ENCODE data around the gene C17orf114.

C17orf114 gene

DNA sequence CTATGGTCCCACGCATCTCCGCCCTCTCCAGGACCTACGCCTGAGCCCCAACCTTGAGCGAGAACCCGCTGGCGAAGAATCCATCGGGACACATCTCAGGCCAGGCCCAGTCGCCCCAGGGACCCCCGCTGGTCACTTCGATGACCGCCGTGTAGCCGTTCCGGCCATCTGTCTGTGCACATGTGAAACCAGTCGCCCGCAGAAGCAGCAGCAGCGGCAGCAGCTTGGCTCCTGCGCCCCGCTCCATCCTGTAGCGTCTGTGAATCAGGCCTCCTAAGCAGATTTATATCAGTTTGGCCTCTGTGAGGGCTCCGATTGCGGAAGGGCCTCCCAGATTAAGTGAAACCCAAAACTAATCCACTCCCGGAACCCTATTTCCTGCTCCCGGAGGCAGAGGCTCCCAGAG, 16.0 kb downstream of the C17orf114 start, which contains the start of gene VMO1:
Gene VMO1 (minus strand): TSS at position 259 of the 406 bp plus-strand sequence. CDS start 12 bp downstream, at position 247.
- DNase-seq = no peak

DNA sequence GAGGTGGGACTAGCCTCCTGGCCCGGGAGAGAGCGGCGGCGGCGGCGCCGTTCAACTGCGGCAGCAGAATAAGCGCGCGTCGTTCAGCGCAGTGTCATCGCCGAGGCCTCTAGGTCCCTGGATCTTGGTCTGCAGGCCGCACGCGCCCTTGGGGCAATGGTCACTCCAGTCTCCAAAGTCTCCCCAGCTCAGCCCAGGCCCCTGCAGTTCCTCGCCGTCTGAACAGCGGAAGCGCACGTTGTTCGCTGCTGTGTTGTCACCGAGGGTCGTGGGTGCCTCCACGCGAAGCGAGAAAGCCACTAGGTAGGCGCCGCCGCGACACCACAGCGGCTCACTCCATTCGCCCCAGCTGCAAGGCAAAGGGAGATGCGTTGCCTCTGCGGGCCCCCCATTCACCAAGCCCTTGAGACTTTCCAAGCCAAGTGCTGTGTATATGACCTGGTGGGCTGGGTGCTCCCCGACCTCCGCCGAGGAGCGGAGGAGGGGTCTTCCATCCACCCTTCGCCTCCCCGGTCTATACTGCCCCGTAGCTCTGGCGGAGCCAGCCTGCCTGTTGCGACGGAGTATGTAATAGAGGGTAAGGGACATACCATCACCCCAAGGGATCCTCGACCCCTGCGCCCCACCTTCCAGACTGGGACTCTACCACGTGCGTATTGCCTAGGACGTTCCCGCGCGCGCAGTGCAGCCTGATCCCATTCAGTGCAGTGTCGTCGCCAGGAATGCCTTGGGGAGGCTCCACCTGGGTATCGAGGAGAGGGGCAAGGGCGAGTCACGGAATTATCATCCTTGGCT, 16.6 kb downstream of the C17orf114 start:
- DNase-seq = no peak

DNA sequence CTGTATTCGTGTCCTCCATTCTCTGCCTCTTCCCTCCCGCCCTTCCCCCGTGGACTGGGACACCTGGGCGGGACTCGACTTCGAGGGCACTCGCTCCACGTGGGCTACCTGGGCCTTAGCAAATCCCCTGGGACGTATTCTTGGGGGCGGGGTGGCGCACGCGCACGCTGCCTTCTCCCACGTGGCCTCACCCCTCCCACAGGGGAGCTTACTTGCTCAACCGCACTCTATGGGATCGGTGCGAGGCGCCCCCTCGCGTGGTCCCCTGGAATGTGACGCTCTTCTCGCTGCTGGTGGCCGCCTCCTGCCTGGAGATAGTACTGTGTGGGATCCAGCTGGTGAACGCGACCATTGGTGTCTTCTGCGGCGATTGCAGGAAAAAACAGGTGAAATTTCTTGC, 19.5 kb downstream of the C17orf114 start:
- DNase-seq = no peak

GRCh38 chr17:4780325-4780955, 21.7 kb downstream of the C17orf114 start:
- no peak for DNase-seq

- DNase-seq = peak; percentile 44
Observed at GRCh38 chr17:4777969-4778760, 24.0 kb downstream of the C17orf114 start.

DNA sequence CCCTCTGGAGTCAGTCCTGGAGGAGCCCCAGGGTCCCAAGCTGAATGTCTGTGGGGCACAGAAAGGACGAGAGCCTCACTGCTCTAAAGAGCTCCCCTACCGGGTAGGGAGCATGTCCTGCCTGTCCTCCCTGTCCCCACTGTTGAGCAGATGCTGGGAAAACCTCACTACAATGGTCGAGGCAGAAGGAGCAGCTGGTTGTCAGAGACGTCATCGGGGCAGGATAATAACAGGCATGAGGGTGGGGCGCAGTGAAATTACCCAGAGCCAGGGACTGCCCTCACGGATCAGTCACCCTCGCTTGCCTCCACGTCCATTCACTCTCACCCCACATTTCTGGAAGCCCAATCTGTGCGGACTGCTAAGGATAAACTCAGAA, 29.9 kb downstream of the C17orf114 start:
- no peak for DNase-seq

DNA sequence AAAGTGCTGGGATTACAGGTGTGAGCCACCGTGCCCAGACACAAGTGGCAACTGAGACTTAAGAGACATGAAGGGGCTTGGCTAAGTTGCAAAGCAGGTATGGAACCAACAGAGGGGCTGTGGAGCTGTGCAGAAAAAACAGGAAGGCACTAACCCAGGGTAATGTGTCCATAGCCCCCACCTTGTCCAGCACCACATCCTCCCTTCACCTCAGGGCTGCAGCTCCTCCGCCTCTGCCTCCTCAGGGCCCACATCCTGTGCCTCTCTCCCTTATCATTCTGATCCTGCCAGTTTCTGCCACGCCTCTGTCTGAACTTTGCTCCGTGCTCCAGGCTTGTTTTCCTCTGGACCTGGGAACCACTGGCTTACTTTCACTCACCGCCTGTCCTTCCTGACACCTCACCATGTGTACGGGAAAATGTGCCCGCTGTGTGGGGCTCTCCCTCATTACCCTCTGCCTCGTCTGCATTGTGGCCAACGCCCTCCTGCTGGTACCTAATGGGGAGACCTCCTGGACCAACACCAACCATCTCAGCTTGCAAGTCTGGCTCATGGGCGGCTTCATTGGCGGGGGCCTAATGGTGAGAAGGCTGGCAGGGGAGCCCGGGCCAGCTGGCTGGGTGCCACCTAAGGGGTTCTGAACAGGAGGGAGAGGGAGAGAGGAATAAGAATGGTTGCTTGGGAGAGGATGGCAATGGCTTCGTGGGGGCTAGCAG, 30.5 kb downstream of the C17orf114 start, which contains the start of gene TM4SF5:
Gene TM4SF5 (plus strand): TSS at position 368 of the 716 bp plus-strand sequence. CDS start 37 bp downstream, at position 405.
- no peak for DNase-seq

DNA sequence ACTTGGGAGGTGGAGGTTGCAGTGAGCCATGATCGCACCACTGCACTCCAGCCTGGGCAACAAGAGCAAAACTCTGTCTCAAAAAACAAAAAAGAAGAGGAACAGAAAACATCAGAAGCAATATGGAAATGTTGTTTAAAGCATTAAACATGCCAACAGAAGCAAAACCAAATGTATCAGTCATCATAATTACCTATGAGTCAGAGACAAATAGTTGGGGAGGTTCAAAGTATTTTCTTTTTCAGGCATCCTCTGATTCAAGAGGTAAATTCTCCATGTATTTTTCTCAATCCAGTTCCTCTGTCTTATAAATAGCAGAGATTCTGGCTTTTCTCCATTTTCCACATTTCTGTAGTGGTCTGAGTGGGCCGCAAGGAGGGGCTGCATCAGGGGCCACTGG, 32.5 kb downstream of the C17orf114 start:
- DNase-seq = peak; percentile 24

DNA sequence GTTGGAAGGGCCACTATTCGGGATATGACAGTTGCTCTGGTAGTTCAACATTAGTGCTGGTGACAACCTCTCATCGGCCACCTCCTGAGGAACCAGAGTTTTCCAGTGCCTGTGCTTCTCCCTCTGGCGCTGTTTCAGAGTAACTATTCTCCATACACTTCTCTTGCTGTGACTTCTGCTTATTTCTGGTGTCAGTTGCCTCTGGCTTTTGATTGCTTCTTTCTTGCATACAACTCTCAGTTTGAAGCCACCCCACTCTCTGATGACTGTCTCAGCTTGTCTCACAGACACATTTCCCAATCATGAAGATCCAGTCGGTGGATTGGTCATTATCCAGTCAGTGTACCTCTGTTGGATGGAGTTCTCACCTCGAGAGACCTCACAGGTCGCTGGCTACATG, 33.8 kb downstream of the C17orf114 start:
- no peak for DNase-seq

DNA sequence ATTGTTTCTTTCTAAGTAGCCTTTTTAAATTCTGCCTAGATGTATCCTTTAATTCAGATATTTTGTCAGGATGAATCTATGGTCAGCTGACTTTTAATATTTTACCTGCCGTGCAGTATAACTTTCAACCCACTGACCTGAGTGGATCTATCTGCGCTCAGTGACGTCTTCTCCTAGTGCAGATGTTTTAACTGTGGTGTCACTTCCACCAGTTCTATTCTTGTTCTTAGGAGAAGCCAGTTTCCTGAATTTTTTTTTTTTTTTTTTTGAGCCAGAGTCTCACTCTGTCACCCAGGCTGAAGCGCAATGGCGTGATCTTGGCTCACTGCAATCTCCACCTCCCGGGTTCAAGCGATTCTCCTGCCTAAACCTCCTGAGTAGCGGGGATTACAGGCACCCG, 35.4 kb downstream of the C17orf114 start:
- DNase-seq = no peak

DNA sequence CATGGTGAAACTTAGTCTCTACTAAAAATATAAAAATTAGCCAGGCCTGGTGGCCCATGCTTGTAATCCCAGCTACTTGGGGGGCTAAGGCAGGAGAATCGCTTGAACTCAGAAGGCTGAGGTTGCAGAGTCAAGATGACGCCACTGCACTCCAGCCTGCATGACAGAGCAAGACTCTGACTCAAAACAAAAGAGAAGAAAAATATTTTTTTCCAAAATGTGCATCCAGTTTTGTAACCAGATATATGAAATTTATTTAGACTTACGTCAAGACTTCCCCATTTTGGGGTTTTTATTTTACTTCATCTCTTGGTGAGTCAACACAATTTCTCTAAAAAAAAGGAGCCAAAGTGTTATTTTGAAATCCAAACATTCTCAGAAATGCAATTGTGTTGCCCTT, 35.9 kb downstream of the C17orf114 start:
- no peak for DNase-seq

DNA sequence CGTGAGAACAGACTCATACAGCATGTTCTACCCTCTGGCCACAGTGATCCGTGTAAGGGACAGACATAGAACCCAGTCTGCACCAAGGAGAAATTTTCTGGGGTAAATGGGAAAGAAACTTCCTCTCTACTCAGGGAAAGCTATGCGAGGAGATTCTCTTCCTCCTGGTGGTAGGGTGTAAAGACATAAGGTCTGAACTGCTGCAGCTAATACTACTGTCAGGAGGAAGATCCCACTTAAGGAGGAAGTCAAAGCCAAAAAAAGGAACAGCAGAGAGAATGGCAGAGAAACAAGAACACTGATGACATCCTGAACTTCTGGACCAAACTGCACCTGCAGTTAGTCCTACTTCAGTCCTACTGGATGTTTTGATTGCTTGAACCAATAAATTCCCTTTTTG, 37.5 kb downstream of the C17orf114 start:
- DNase-seq = no peak

- DNase-seq = no peak
Observed at GRCh38 chr17:4759776-4760236, 42.3 kb downstream of the C17orf114 start.

- no peak for DNase-seq
Observed at GRCh38 chr17:4753392-4753791, 48.7 kb downstream of the C17orf114 start.

GRCh38 chr17:4751932-4752331, 50.2 kb downstream of the C17orf114 start:
- no peak for DNase-seq

Measured in kidney glomerular epithelial cell (primary cell).